ENCODE results near the gene GBP7.

DNA sequence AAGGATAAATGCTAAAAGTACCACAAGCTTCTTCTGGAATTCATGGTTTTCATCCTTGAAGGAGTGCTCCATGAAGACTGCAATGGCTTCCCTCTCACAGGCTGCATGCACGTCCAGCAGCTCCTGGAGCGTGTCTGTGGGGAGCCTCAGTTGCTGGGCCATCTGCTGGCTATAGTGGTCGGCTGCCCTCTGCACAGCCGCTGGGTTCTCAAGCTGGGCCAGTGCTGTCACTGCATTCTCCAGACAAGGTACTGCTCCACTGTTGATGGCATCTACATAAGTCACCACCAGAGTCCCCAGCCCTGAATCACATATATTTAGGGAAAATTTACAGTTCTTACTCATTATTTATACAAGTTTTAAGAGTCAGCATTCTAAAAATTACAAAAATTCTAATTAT, 14.2 kb upstream of the GBP7 start:
- TF ChIP-seq TOX (CRISPR knock-in tag; IDR thresholded peaks at IDR 0.05; ENCODE audit: borderline replicate concordance) (no peak), ARNTL (CRISPR knock-in tag; IDR thresholded peaks at IDR 0.05; ENCODE audit: borderline replicate concordance, low read depth) (no peak), ZNF8 (CRISPR knock-in tag; IDR thresholded peaks at IDR 0.05) (no peak), ESRRG (CRISPR knock-in tag; IDR thresholded peaks at IDR 0.05) (no peak), GLIS3 (CRISPR knock-in tag; IDR thresholded peaks at IDR 0.05) (no peak), TCF4 (CRISPR knock-in tag; IDR thresholded peaks at IDR 0.05; ENCODE audit: borderline replicate concordance) (no peak), OSR1 (CRISPR knock-in tag; IDR thresholded peaks at IDR 0.05) (no peak)
- TF ChIP-seq, protein P1, sequence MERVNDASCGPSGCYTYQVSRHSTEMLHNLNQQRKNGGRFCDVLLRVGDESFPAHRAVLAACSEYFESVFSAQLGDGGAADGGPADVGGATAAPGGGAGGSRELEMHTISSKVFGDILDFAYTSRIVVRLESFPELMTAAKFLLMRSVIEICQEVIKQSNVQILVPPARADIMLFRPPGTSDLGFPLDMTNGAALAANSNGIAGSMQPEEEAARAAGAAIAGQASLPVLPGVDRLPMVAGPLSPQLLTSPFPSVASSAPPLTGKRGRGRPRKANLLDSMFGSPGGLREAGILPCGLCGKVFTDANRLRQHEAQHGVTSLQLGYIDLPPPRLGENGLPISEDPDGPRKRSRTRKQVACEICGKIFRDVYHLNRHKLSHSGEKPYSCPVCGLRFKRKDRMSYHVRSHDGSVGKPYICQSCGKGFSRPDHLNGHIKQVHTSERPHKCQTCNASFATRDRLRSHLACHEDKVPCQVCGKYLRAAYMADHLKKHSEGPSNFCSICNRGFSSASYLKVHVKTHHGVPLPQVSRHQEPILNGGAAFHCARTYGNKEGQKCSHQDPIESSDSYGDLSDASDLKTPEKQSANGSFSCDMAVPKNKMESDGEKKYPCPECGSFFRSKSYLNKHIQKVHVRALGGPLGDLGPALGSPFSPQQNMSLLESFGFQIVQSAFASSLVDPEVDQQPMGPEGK (CRISPR knock-in tag; IDR thresholded peaks at IDR 0.05; ENCODE audit: borderline replicate concordance), result no peak

Measured in SK-N-SH treated with all-trans-retinoic acid at 6 μM for 48 hours (cell line).